ENCODE results near the gene FAM241A. TPM values are rescaled to one million over a fixed set of nuclear protein-coding genes. Genes with fewer than 3 reads are reported as not detected.

The FAM241A gene
- total RNA-seq: 1 to 10 TPM; 2.8 to 3.0 TPM
- 1 to 10 TPM; 2.7 to 4.2 TPM for polyA plus RNA-seq
- long read RNA-seq, donor 1, full-length matches to known transcripts: 8 of 8 reads
- long read RNA-seq, donor 1, partial matches to known transcripts: 0 of 8 reads
- long read RNA-seq, donor 1, other reads (novel, unspliced or antisense): 0 of 8 reads
- long read RNA-seq, donor 2, full-length matches to known transcripts: 6 of 6 reads
- long read RNA-seq, donor 2, partial matches to known transcripts: 0 of 6 reads
- long read RNA-seq, donor 2, other reads (novel, unspliced or antisense): 0 of 6 reads
- long read RNA-seq, donor 3, full-length matches to known transcripts: 7 of 7 reads
- long read RNA-seq, donor 3, partial matches to known transcripts: 0 of 7 reads
- long read RNA-seq, donor 3, other reads (novel, unspliced or antisense): 0 of 7 reads
- long read RNA-seq, donor 4, full-length matches to known transcripts: 4 of 4 reads
- long read RNA-seq, donor 4, partial matches to known transcripts: 0 of 4 reads
- long read RNA-seq, donor 4, other reads (novel, unspliced or antisense): 0 of 4 reads
- long read RNA-seq, donor 5, full-length matches to known transcripts: 6 of 6 reads
- long read RNA-seq, donor 5, partial matches to known transcripts: 0 of 6 reads
- long read RNA-seq, donor 5, other reads (novel, unspliced or antisense): 0 of 6 reads

GRCh38 chr4:112145326-112145789 is at the start of gene FAM241A:
Gene FAM241A, plus strand, starts transcription at chr4:112145454. Its CDS starts 127 bp downstream, at chr4:112145581.
- Histone ChIP-seq H3K27me3 (ENCODE audit: control insufficient read depth in 3 of 3, insufficient read depth in 3 of 3, low read length in 2 of 3) (peaks cover 0 to 6% (median 5%) of the 10 kb centered on the region in 3 donors), H3K9ac (ENCODE audit: insufficient read depth in 1 of 2, low read length in 2 of 2) (peak within 1 kb of the TSS in 1 of 2 donors; percentile 30), H3K9me3 (ENCODE audit: control insufficient read depth in 4 of 4, insufficient read depth in 3 of 4, low read length in 3 of 4) (no peaks in the 10 kb centered on the region), H3K27ac (ENCODE audit: low read depth in 1 of 2, low read length in 1 of 2) (peak within 1 kb of the TSS; percentile 97 to 99), H3K4me3 (peak within 1 kb of the TSS; percentile 95), H3K36me3 (ENCODE audit: control insufficient read depth in 4 of 4, insufficient read depth in 4 of 4, low read length in 4 of 4) (no peaks in the 10 kb centered on the region), H3K4me1 (ENCODE audit: control insufficient read depth in 5 of 5, insufficient read depth in 5 of 5, low read length in 5 of 5) (peaks cover 0 to 16% (median 0%) of the 10 kb centered on the region in 5 donors)
- TF ChIP-seq CTCF (IDR thresholded peaks at IDR 0.05; ENCODE audit: control extremely low read depth, extremely low read depth): no peak
- 1% methylated on average over 21 to 70 of the region's 70 CpGs for WGBS, 2 donors
- DNase-seq (peak; percentile 81 to 90 (median 86)), ATAC-seq (ENCODE audit: insufficient read depth, low FRiP score) (peak; percentile 98)

- no peak overlapping the region for H3K27ac ChIP-seq (ENCODE audit: low read depth in 1 of 2, low read length in 1 of 2)
- ATAC-seq (ENCODE audit: insufficient read depth, low FRiP score) (no peak), DNase-seq (no peak)
- H3K27me3 ChIP-seq (ENCODE audit: control insufficient read depth in 3 of 3, insufficient read depth in 3 of 3, low read length in 2 of 3): peaks cover 0 to 6% (median 0%) of the 10 kb centered on the region in 3 donors
- 72 to 87% methylated on average over 4 of the region's 4 CpGs for WGBS, 2 donors
- TF ChIP-seq CTCF (IDR thresholded peaks at IDR 0.05; ENCODE audit: control extremely low read depth, extremely low read depth): no peak
- no peak overlapping the region for H3K4me3 ChIP-seq
- no peak overlapping the region for H3K9ac ChIP-seq (ENCODE audit: insufficient read depth in 1 of 2, low read length in 2 of 2)
- H3K36me3 ChIP-seq (ENCODE audit: control insufficient read depth in 4 of 4, insufficient read depth in 4 of 4, low read length in 4 of 4): no peaks in the 10 kb centered on the region
- no peaks in the 10 kb centered on the region for H3K9me3 ChIP-seq (ENCODE audit: control insufficient read depth in 4 of 4, insufficient read depth in 3 of 4, low read length in 3 of 4)
- H3K4me1 ChIP-seq (ENCODE audit: control insufficient read depth in 5 of 5, insufficient read depth in 5 of 5, low read length in 5 of 5): peaks cover 0 to 1% (median 0%) of the 10 kb centered on the region in 5 donors
Measured at GRCh38 chr4:112098841-112099530, 46.3 kb upstream of the FAM241A start.

- Histone ChIP-seq H3K27me3 (ENCODE audit: control insufficient read depth in 3 of 3, insufficient read depth in 3 of 3, low read length in 2 of 3) (peaks cover 0 to 4% (median 0%) of the 10 kb centered on the region in 3 donors), H3K9ac (ENCODE audit: insufficient read depth in 1 of 2, low read length in 2 of 2) (no peak overlapping the region), H3K36me3 (ENCODE audit: control insufficient read depth in 4 of 4, insufficient read depth in 4 of 4, low read length in 4 of 4) (no peaks in the 10 kb centered on the region), H3K4me1 (ENCODE audit: control insufficient read depth in 5 of 5, insufficient read depth in 5 of 5, low read length in 5 of 5) (no peaks in the 10 kb centered on the region), H3K9me3 (ENCODE audit: control insufficient read depth in 4 of 4, insufficient read depth in 3 of 4, low read length in 3 of 4) (no peaks in the 10 kb centered on the region), H3K27ac (ENCODE audit: low read depth in 1 of 2, low read length in 1 of 2) (no peak overlapping the region), H3K4me3 (no peak overlapping the region)
- WGBS, 2 donors: 12 to 24% methylated on average over 5 of the region's 5 CpGs
- DNase-seq (peak in 2 of 3 donors; percentile 77 to 83), ATAC-seq (ENCODE audit: insufficient read depth, low FRiP score) (peak; percentile 79)
- peak; percentile 40 for TF ChIP-seq CTCF (IDR thresholded peaks at IDR 0.05; ENCODE audit: control extremely low read depth, extremely low read depth)
Measured at GRCh38 chr4:112099701-112100297, 45.5 kb upstream of the FAM241A start.

Data from lung (tissue), 16 donors.